ENCODE results near the gene IMPDH2. TPM values are rescaled to one million over a fixed set of nuclear protein-coding genes. Genes with fewer than 3 reads are reported as not detected.
A peak's percentile ranks its signal among the peaks of the same experiment; 100 is the strongest.

IMPDH2 gene
- total and polyA plus RNA-seq, 10 of the 15 experiments (the other 5 are each of a cell fraction or from before 2014, with no cell fraction given) = 190 to 424 (median 345) TPM

DNA sequence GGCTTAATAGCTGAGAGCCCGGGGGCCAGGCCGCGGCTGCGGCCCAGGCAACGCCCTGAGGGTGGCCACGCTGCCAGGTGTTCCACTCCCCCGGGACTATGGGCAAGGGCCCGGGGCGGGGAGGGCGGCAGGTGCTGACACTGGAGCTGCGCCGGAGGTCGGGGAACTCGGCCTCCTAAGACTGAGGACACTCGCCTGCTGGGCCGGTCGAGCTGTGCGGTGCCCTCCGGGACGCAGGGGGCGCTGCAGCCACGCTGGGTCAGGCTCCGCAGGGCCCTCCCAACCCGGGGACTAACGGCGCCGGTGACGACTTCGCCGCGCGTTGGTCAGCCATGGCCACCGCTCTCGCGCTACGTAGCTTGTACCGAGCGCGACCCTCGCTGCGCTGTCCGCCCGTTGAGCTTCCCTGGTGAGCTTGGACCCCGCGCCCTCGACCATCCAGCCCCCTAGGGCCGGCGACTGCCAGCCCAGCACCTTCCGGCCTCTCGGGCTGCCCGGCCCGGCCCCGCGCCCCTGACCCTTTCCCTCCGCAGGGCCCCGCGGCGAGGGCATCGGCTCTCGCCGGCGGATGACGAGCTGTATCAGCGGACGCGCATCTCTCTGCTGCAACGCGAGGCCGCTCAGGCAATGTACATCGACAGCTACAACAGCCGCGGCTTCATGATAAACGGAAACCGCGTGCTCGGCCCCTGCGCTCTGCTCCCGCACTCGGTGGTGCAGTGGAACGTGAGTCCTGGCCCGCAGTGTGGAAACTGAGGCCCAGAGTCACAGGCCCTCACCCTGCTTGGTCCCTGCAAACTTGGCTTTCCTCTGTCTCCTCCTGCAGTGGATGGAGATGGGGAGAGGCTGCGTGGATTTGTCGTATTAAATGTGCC, 7.1 kb downstream of the IMPDH2 start, which contains the start of gene NDUFAF3 (continued):
- TF ChIP-seq BHLHE40 (IDR thresholded peaks at IDR 0.05; ENCODE audit: borderline replicate concordance in 1 of 2, low read depth in 2 of 2, low read length in 1 of 2) (peak; percentile 54 to 78; a peak in 2 of 4 replicates), IRF4 (IDR thresholded peaks at IDR 0.05; ENCODE audit: low read depth, low read length) (no peak), RAD51 (IDR thresholded peaks at IDR 0.05) (no peak), RELA (IDR thresholded peaks at IDR 0.05; ENCODE audit: borderline replicate concordance, partially characterized antibody) (peak; percentile 71), KAT2A (conservative IDR thresholded peaks at IDR 0.05; ENCODE audit: control insufficient read depth, low read depth, low read length) (no peak), EP300 (IDR thresholded peaks at IDR 0.05; ENCODE audit: borderline replicate concordance in 1 of 2, control insufficient read depth in 1 of 2, low read depth in 2 of 2, low read length in 2 of 2) (peak in 1 of 2 experiments; percentile 25; a peak in 1 of 4 replicates), MYC (IDR thresholded peaks at IDR 0.05; ENCODE audit: insufficient read depth, insufficient read length, insufficient replicate concordance, low read length, severe bottlenecking) (peak; percentile 81), FOXK2 (IDR thresholded peaks at IDR 0.05) (no peak), BACH1 (IDR thresholded peaks at IDR 0.05; ENCODE audit: borderline replicate concordance) (peak; percentile 76; the same call in 1 of the 2 replicates), NFYB (IDR thresholded peaks at IDR 0.05; ENCODE audit: insufficient read depth, low read depth, low read length) (no peak), IKZF1 (conservative IDR thresholded peaks at IDR 0.05) (peak; percentile 88), ESRRA (IDR thresholded peaks at IDR 0.05; ENCODE audit: low read length) (peak; percentile 55; the same call in 1 of the 2 replicates), ZBTB11 (CRISPR knock-in tag; IDR thresholded peaks at IDR 0.05) (no peak), CTCF (IDR thresholded peaks at IDR 0.05 in 2 of 3, conservative IDR thresholded peaks at IDR 0.05 in 1 of 3; ENCODE audit: control insufficient read depth in 2 of 3, extremely low read depth in 1 of 3, insufficient read depth in 1 of 3, low read depth in 3 of 3, low read length in 3 of 3) (peak; percentile 95 to 97 (median 95)), USF2 (IDR thresholded peaks at IDR 0.05; ENCODE audit: borderline replicate concordance, low read depth, low read length) (no peak), CREB1 (IDR thresholded peaks at IDR 0.05; ENCODE audit: low read depth) (no peak), CHD1 (IDR thresholded peaks at IDR 0.05; ENCODE audit: low read depth, low read length) (0 out of 2 replicates have a peak, but pooled peaks have one; percentile 35), TARDBP (IDR thresholded peaks at IDR 0.05; ENCODE audit: borderline replicate concordance) (no peak), RAD21 (IDR thresholded peaks at IDR 0.05; ENCODE audit: insufficient read depth, low read depth, low read length) (0 out of 2 replicates have a peak, but pooled peaks have one; percentile 14)

Data from GM12878 (cell line).